Measurements from ENCODE around the gene TTC7B. TPM values are rescaled to one million over a fixed set of nuclear protein-coding genes. Genes with fewer than 3 reads are reported as not detected.

Gene TTC7B
- total RNA-seq, 1 experiment from 2014 or later = 40.9 TPM

DNA sequence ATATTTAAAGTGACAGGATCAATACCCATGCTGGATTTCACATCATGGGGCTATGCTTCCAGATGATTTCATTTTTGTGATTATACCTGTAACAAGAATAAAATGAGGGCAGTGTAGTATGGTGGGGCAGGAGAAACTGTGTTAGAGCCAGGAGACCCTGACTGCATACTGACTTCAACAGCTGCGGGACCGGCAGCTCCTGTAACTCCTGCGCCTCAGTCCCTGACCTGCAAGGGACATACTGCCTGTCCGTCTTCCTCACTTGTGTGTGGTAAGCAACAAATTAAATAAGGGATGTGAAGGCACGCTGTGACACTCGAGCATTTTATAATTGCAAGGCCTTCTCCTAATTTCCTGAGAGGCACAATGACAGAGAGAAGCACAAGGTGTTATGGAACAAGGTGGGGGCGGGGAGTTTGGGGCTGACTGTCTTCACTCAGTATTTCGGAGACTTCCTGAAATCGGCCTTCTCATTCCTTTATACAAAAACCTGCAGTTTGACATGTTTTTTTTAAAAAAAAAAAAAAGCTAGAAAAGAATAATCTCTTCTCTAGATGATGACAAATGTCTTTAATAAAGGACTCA lies 164.2 kb downstream of the TTC7B start:
- intact Hi-C loops (cut with micrococcal nuclease; ENCODE audit: unreplicated experiment) = no loop called here
- Histone ChIP-seq H3K27me3 (ENCODE audit: control insufficient read depth, insufficient read depth, low read length) (no peaks in the 10 kb centered on the region), H3K9me3 (ENCODE audit: control insufficient read depth, insufficient read depth, low read depth, low read length) (no peaks in the 10 kb centered on the region), H3K4me1 (ENCODE audit: control insufficient read depth, insufficient read depth, low read length) (no peaks in the 10 kb centered on the region), H3K4me3 (ENCODE audit: low read depth in 2 of 2, low read length in 2 of 2) (no peak overlapping the region), H3K27ac (ENCODE audit: low read length) (no peak overlapping the region), H3K36me3 (ENCODE audit: control insufficient read depth, insufficient read depth, low read length) (no peaks in the 10 kb centered on the region)
- ChIA-PET POLR2A (no interaction called here), CTCF (no interaction called here)
- no peak for TF ChIP-seq TCF7L2 (IDR thresholded peaks at IDR 0.05; ENCODE audit: low read depth, low read length)
- TF ChIP-seq, protein P1, sequence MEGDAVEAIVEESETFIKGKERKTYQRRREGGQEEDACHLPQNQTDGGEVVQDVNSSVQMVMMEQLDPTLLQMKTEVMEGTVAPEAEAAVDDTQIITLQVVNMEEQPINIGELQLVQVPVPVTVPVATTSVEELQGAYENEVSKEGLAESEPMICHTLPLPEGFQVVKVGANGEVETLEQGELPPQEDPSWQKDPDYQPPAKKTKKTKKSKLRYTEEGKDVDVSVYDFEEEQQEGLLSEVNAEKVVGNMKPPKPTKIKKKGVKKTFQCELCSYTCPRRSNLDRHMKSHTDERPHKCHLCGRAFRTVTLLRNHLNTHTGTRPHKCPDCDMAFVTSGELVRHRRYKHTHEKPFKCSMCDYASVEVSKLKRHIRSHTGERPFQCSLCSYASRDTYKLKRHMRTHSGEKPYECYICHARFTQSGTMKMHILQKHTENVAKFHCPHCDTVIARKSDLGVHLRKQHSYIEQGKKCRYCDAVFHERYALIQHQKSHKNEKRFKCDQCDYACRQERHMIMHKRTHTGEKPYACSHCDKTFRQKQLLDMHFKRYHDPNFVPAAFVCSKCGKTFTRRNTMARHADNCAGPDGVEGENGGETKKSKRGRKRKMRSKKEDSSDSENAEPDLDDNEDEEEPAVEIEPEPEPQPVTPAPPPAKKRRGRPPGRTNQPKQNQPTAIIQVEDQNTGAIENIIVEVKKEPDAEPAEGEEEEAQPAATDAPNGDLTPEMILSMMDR (IDR thresholded peaks at IDR 0.05) = no peak
- TF ChIP-seq, protein P2, sequence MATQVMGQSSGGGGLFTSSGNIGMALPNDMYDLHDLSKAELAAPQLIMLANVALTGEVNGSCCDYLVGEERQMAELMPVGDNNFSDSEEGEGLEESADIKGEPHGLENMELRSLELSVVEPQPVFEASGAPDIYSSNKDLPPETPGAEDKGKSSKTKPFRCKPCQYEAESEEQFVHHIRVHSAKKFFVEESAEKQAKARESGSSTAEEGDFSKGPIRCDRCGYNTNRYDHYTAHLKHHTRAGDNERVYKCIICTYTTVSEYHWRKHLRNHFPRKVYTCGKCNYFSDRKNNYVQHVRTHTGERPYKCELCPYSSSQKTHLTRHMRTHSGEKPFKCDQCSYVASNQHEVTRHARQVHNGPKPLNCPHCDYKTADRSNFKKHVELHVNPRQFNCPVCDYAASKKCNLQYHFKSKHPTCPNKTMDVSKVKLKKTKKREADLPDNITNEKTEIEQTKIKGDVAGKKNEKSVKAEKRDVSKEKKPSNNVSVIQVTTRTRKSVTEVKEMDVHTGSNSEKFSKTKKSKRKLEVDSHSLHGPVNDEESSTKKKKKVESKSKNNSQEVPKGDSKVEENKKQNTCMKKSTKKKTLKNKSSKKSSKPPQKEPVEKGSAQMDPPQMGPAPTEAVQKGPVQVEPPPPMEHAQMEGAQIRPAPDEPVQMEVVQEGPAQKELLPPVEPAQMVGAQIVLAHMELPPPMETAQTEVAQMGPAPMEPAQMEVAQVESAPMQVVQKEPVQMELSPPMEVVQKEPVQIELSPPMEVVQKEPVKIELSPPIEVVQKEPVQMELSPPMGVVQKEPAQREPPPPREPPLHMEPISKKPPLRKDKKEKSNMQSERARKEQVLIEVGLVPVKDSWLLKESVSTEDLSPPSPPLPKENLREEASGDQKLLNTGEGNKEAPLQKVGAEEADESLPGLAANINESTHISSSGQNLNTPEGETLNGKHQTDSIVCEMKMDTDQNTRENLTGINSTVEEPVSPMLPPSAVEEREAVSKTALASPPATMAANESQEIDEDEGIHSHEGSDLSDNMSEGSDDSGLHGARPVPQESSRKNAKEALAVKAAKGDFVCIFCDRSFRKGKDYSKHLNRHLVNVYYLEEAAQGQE (IDR thresholded peaks at IDR 0.05; ENCODE audit: insufficient read depth in 1 of 2, low read depth in 2 of 2, low read length in 1 of 2) = no peak
- in situ Hi-C loops (cut with HindIII; ENCODE audit: low pct_unique_long_range_greater_than_20kb, low sequenced_read_pairs) = no loop called here
- DNase-seq (ENCODE audit: low read depth, low spot score) = no peak
- BruUV-seq (replicated peaks) = no TSS peak
- ATAC-seq = no peak

DNA sequence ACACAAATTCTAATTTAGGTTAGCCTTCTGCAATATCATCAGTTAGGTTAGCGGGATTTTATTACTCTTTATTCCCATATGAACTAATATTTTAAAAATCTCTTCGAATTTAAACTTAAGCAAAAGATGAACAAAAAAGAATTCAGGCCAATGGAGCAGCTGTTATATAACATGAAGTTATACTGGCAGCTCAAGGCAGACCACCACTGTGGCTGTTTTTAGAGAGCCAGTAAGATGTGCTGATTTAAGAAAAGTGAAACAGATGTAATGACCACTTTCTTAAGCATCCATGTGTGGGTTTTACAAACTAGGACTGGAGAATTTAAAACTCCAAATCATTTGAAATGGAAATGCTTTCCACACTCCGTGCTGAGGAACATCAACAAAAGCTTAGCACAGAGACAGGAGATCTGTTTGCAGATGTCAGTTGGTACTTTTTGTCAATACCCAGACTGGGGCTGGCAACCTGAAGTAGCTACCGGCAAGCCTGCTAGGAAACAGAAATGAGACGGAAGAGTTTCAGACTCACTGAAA lies 164.9 kb downstream of the TTC7B start:
- H3K27ac ChIP-seq (ENCODE audit: low read length) = no peak overlapping the region
- H3K36me3 ChIP-seq (ENCODE audit: control insufficient read depth, insufficient read depth, low read length) = no peaks in the 10 kb centered on the region
- in situ Hi-C loops (cut with HindIII; ENCODE audit: low pct_unique_long_range_greater_than_20kb, low sequenced_read_pairs) = no loop called here
- ChIA-PET POLR2A (no interaction called here), CTCF (no interaction called here)
- no peaks in the 10 kb centered on the region for H3K9me3 ChIP-seq (ENCODE audit: control insufficient read depth, insufficient read depth, low read depth, low read length)
- no peak overlapping the region for H3K4me3 ChIP-seq (ENCODE audit: low read depth in 2 of 2, low read length in 2 of 2)
- BruUV-seq (replicated peaks) = no TSS peak
- intact Hi-C loops (cut with micrococcal nuclease; ENCODE audit: unreplicated experiment) = no loop called here
- no peak for TF ChIP-seq POLR2AphosphoS5 (IDR thresholded peaks at IDR 0.05; ENCODE audit: low read depth, low read length)
- no peak for TF ChIP-seq TCF7L2 (IDR thresholded peaks at IDR 0.05; ENCODE audit: low read depth, low read length)
- TF ChIP-seq, protein P1 (IDR thresholded peaks at IDR 0.05) = no peak
- TF ChIP-seq, protein P2 (IDR thresholded peaks at IDR 0.05; ENCODE audit: insufficient read depth in 1 of 2, low read depth in 2 of 2, low read length in 1 of 2) = no peak
- no peaks in the 10 kb centered on the region for H3K4me1 ChIP-seq (ENCODE audit: control insufficient read depth, insufficient read depth, low read length)
- ATAC-seq = no peak
- H3K27me3 ChIP-seq (ENCODE audit: control insufficient read depth, insufficient read depth, low read length) = no peaks in the 10 kb centered on the region
- DNase-seq (ENCODE audit: low read depth, low spot score) = no peak
